ENCODE data around the gene CRLF2.
A peak's percentile ranks its signal among the peaks of the same experiment; 100 is the strongest.
"Not testable (repeated sequence)": the region's sequence is repeated elsewhere in the genome, so short reads cannot be mapped to it uniquely, and the experiment has no call there.

CRLF2 gene

GRCh38 chrX:1215123-1215823 is 2.8 kb upstream of the CRLF2 start:
- no peak for DNase-seq (ENCODE audit: low spot score)

- DNase-seq (ENCODE audit: low spot score), result no peak
Measured at GRCh38 chrX:1213971-1214370, 1.5 kb upstream of the CRLF2 start.

GRCh38 chrX:1210844-1211243 is 1.6 kb downstream of the CRLF2 start:
- DNase-seq (ENCODE audit: low spot score), result no peak

- DNase-seq (ENCODE audit: low spot score), result no peak
Measured at GRCh38 chrX:1207496-1208025, 4.9 kb downstream of the CRLF2 start.

- DNase-seq (ENCODE audit: low spot score), result peak; percentile 25
Measured at GRCh38 chrX:1205681-1206611, 6.5 kb downstream of the CRLF2 start.

GRCh38 chrX:1202251-1202650 is 10.2 kb downstream of the CRLF2 start:
- no peak for DNase-seq (ENCODE audit: low spot score)

GRCh38 chrX:1196436-1196835 is 16.0 kb downstream of the CRLF2 start:
- no peak for DNase-seq (ENCODE audit: low spot score)

GRCh38 chrX:1192196-1192595 is 20.3 kb downstream of the CRLF2 start:
- DNase-seq (ENCODE audit: low spot score), result not testable (repeated sequence)

GRCh38 chrX:1190596-1191145 is 21.8 kb downstream of the CRLF2 start:
- no peak for DNase-seq (ENCODE audit: low spot score)

GRCh38 chrX:1185561-1185960 is 26.9 kb downstream of the CRLF2 start:
- no peak for DNase-seq (ENCODE audit: low spot score)

GRCh38 chrX:1182211-1182610 is 30.2 kb downstream of the CRLF2 start:
- DNase-seq (ENCODE audit: low spot score), result no peak

GRCh38 chrX:1181661-1182060 is 30.8 kb downstream of the CRLF2 start:
- not testable (repeated sequence) for DNase-seq (ENCODE audit: low spot score)

GRCh38 chrX:1181170-1181569 is 31.3 kb downstream of the CRLF2 start:
- DNase-seq (ENCODE audit: low spot score), result no peak

- DNase-seq (ENCODE audit: low spot score), result no peak
Measured at GRCh38 chrX:1178580-1179057, 33.8 kb downstream of the CRLF2 start.

- not testable (repeated sequence) for DNase-seq (ENCODE audit: low spot score)
Measured at GRCh38 chrX:1176531-1177320, 35.7 kb downstream of the CRLF2 start.

GRCh38 chrX:1174609-1175545 is 37.6 kb downstream of the CRLF2 start:
- DNase-seq (ENCODE audit: low spot score), result not testable (repeated sequence)

- not testable (repeated sequence) for DNase-seq (ENCODE audit: low spot score)
Measured at GRCh38 chrX:1173435-1173834, 39.0 kb downstream of the CRLF2 start.

GRCh38 chrX:1172496-1172895 is 40.0 kb downstream of the CRLF2 start:
- no peak for DNase-seq (ENCODE audit: low spot score)

- not testable (repeated sequence) for DNase-seq (ENCODE audit: low spot score)
Measured at GRCh38 chrX:1171915-1172314, 40.5 kb downstream of the CRLF2 start.

- no peak for DNase-seq (ENCODE audit: low spot score)
Measured at GRCh38 chrX:1170243-1170642, 42.2 kb downstream of the CRLF2 start.

All from GM03348 (cell line).